SU-DHL-6 (cell line): Measurements from ENCODE around the gene PPP2R2D.

Source experiments
- H2AFZ ChIP-seq: fragments of 200-600 bp; sonication (generic); 2 replicates; pipeline ENCODE4 v1.6.1; 2014; ENCODE audit warnings: low read depth, mild to moderate bottlenecking, moderate library complexity, mixed read lengths, antibody characterized with exemption, low read length; ENCODE audit not compliant: severe bottlenecking
- H3F3A ChIP-seq: fragments of 200-600 bp; shearing (Covaris generic); 2 replicates; pipeline ENCODE4 v1.6.0; 2016; ENCODE audit warnings: antibody characterized with exemption, mild to moderate bottlenecking; ENCODE audit not compliant: insufficient read depth
- H3K27ac ChIP-seq: fragments of 200-600 bp; sonication (generic); 2 replicates; pipeline ENCODE4 v1.5.1; 2016; ENCODE audit warnings: low read depth, mild to moderate bottlenecking, low read length, moderate library complexity, mixed read lengths
- H3K27me3 ChIP-seq: fragments of 200-600 bp; sonication (generic), shearing (Covaris generic); 2 replicates; pipeline ENCODE4 v1.6.0; 2014; ENCODE audit warnings: mild to moderate bottlenecking, low read length
- H3K36me3 ChIP-seq: fragments of 200-600 bp; sonication (generic); 2 replicates; pipeline ENCODE4 v1.6.1; 2014; ENCODE audit warnings: mild to moderate bottlenecking, low read length, mixed read lengths
- H3K4me2 ChIP-seq: fragments of 300-600, 200-600 bp; shearing (Covaris generic), sonication (generic); 2 replicates; pipeline ENCODE4 v1.6.0; 2014; ENCODE audit warnings: low read length, low read depth, mild to moderate bottlenecking; ENCODE audit not compliant: poor library complexity, severe bottlenecking
- H3K4me3 ChIP-seq: fragments of 200-600 bp; sonication (generic); 2 replicates; pipeline ENCODE4 v1.5.1; 2014; ENCODE audit warnings: antibody characterized with exemption, low read length, mild to moderate bottlenecking, mixed read lengths; ENCODE audit not compliant: insufficient read depth, poor library complexity, severe bottlenecking
- H3K79me2 ChIP-seq: fragments of 200-600 bp; sonication (generic); 2 replicates; pipeline ENCODE4 v1.6.1; 2014; ENCODE audit warnings: mild to moderate bottlenecking, low read length, moderate library complexity; ENCODE audit not compliant: insufficient read depth
- H3K9ac ChIP-seq: fragments of 200-600 bp; sonication (generic); 2 replicates; pipeline ENCODE4 v1.7.0; 2014; ENCODE audit warnings: mild to moderate bottlenecking, low read length
- H3K9me2 ChIP-seq: fragments of 200-600 bp; sonication (generic); replicated peaks from 2 replicates; pipeline ENCODE4 v1.6.1; 2014; ENCODE audit warnings: low read length; ENCODE audit not compliant: insufficient read depth
- H3K9me3 ChIP-seq: fragments of 200-600 bp; sonication (generic); 2 replicates; pipeline ENCODE4 v1.6.1; 2014; ENCODE audit warnings: low read length, mixed read lengths; ENCODE audit not compliant: insufficient read depth
- H4K20me1 ChIP-seq: fragments of 200-600 bp; sonication (generic); 2 replicates; pipeline ENCODE4 v1.6.1; 2014; ENCODE audit warnings: low read depth, mild to moderate bottlenecking, antibody characterized with exemption, low read length, moderate library complexity, mixed read lengths
- CTCF ChIP-seq: fragments of 200-600 bp; sonication (generic); IDR thresholded peaks from one replicate; pipeline ENCODE4 v1.5.1; 2017; ENCODE audit warnings: antibody characterized with exemption, mild to moderate bottlenecking, low read length, moderate library complexity; ENCODE audit not compliant: insufficient read depth, poor library complexity, severe bottlenecking
- EZH2phosphoT487 ChIP-seq: fragments of 200-600 bp; sonication (generic), shearing (Covaris generic); conservative IDR thresholded peaks from 2 replicates; pipeline ENCODE4 v1.6.1; 2018; ENCODE audit warnings: mild to moderate bottlenecking, antibody characterized with exemption, low read length, moderate library complexity, mixed read lengths

Gene PPP2R2D

GRCh38 chr10:131955591-131956340, 55.0 kb downstream of the PPP2R2D start:
- TF ChIP-seq CTCF (no peak), EZH2phosphoT487 (no peak)
- Histone ChIP-seq H2AFZ (no peak overlapping the region), H3K9me2 (no peaks in the 10 kb centered on the region), H3K4me3 (no peak overlapping the region), H3K9ac (no peak overlapping the region), H3K36me3 (no peaks in the 10 kb centered on the region), H3K27ac (no peak overlapping the region), H3F3A (no peaks in the 10 kb centered on the region), H4K20me1 (no peaks in the 10 kb centered on the region), H3K9me3 (no peaks in the 10 kb centered on the region), H3K4me2 (no peak overlapping the region), H3K27me3 (no peaks in the 10 kb centered on the region), H3K79me2 (no peaks in the 10 kb centered on the region)

GRCh38 chr10:131959841-131960240, 59.0 kb downstream of the PPP2R2D start:
- no peak for TF ChIP-seq CTCF
- TF ChIP-seq EZH2phosphoT487, result no peak
- Histone ChIP-seq H3K9me2 (no peaks in the 10 kb centered on the region), H2AFZ (no peak overlapping the region), H3K4me3 (no peak overlapping the region), H3K79me2 (no peaks in the 10 kb centered on the region), H3K36me3 (no peaks in the 10 kb centered on the region), H3K9me3 (no peaks in the 10 kb centered on the region), H3K27me3 (no peaks in the 10 kb centered on the region), H3K27ac (no peak overlapping the region), H4K20me1 (no peaks in the 10 kb centered on the region), H3K4me2 (no peak overlapping the region), H3F3A (no peaks in the 10 kb centered on the region), H3K9ac (no peak overlapping the region)

- no peaks in the 10 kb centered on the region for H3F3A ChIP-seq
- no peak overlapping the region for H3K9ac ChIP-seq
- no peak overlapping the region for H2AFZ ChIP-seq
- TF ChIP-seq EZH2phosphoT487 (no peak), CTCF (no peak)
- H3K36me3 ChIP-seq, result no peaks in the 10 kb centered on the region
- H3K79me2 ChIP-seq, result no peaks in the 10 kb centered on the region
- H3K27ac ChIP-seq, result no peak overlapping the region
- no peaks in the 10 kb centered on the region for H4K20me1 ChIP-seq
- no peaks in the 10 kb centered on the region for H3K27me3 ChIP-seq
- no peak overlapping the region for H3K4me2 ChIP-seq
- no peaks in the 10 kb centered on the region for H3K9me3 ChIP-seq
- H3K4me3 ChIP-seq, result no peak overlapping the region
- H3K9me2 ChIP-seq, result no peaks in the 10 kb centered on the region
Measured at GRCh38 chr10:131960631-131961046, 59.8 kb downstream of the PPP2R2D start.
